Subcutaneous abdominal adipose tissue (tissue), 5 donors: ENCODE data around the gene DDX41.
A peak's percentile ranks its signal among the peaks of the same experiment; 100 is the strongest.

Experiments used
- H3K27ac ChIP-seq: one replicate; pipeline ENCODE4 v1.7.0; 2013; ENCODE audit warnings: low read depth, mild to moderate bottlenecking, inconsistent platforms, low read length, moderate library complexity
- H3K27me3 ChIP-seq, 5 donors: one replicate each; pipeline ENCODE4 v1.7.0; 2013; ENCODE audit warnings: low read length in 5 of 5, inconsistent platforms in 1 of 5; ENCODE audit not compliant: control insufficient read depth in 5 of 5, insufficient read depth in 4 of 5
- H3K36me3 ChIP-seq, 5 donors: one replicate each; pipeline ENCODE4 v1.7.0; 2013; ENCODE audit warnings: low read length in 5 of 5; ENCODE audit not compliant: control insufficient read depth in 5 of 5, insufficient read depth in 5 of 5
- H3K4me1 ChIP-seq, 5 donors: one replicate each; pipeline ENCODE4 v1.7.0; 2013; ENCODE audit warnings: low read length in 5 of 5, mild to moderate bottlenecking in 3 of 5, moderate library complexity in 1 of 5; ENCODE audit not compliant: control insufficient read depth in 5 of 5, insufficient read depth in 5 of 5
- H3K4me3 ChIP-seq, 5 donors: one replicate each; pipeline ENCODE4 v1.7.0; 2013; ENCODE audit warnings: low read length in 5 of 5, low read depth in 1 of 5
- H3K9ac ChIP-seq, 5 donors: one replicate each; pipeline ENCODE4 v1.7.0; 2013; ENCODE audit warnings: low read length in 5 of 5, mild to moderate bottlenecking in 4 of 5, moderate library complexity in 3 of 5
- H3K9me3 ChIP-seq, 5 donors: one replicate each; pipeline ENCODE4 v1.7.0; 2013; ENCODE audit warnings: low read length in 5 of 5; ENCODE audit not compliant: control insufficient read depth in 5 of 5
- donor health status: healthy.
- donor health status: healthy.
- donor health status: healthy.
- donor health status: healthy.
- donor health status: healthy.

Gene DDX41

DNA sequence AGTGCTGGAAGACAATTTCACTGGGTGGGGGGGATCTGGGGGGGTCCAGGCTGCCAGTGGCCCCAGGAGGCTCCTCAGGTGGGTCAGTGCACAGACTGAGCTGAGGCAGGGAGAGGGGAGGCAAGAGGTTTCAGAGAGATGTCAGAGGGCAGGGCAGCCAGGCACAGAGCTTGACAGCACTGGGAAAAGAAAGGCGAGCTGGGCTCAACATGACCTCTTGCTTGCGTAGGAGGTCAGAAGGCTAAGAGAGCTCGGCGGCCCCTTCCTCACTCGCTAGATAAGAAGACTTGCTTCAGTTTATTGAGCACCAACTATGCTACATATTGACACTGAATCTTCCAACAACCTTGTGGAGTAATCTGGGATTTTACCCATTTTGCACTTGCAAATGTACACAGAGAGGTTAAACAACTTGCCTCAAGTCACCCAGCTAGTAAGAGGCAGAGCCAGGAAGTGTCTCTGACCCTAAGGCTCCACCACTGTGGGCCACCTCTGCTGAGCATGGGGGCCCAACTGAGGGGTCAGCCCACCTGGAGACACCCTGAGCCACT is 22.9 kb downstream of the DDX41 start:
- Histone ChIP-seq H3K4me1 (peaks cover 0 to 50% (median 44%) of the 10 kb centered on the region in 5 donors), H3K4me3 (no peak overlapping the region), H3K9me3 (no peaks in the 10 kb centered on the region), H3K9ac (no peak overlapping the region), H3K27ac (peak overlapping the region; percentile 74), H3K27me3 (no peaks in the 10 kb centered on the region), H3K36me3 (peaks cover 0 to 38% (median 26%) of the 10 kb centered on the region in 5 donors)

DNA sequence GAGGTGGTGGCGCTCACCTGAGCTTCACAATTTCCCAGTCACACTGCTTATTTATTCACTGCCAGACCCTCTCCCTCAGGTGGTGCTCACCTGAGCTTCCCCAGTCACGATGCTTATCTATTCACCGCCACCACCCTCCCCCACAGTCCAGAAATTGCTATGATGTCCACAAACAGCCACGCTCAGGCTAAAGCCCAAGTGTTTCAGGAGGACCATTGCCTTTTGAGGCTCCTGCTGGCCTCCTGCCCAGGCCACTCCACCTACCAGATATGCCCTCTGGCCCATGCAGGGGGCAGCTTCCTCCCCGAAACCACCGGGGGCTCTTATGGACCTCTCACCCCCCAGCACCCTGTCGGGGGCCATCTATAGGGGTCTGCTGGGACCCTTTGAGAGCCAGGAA is 23.9 kb downstream of the DDX41 start:
- no peak overlapping the region for H3K9ac ChIP-seq
- no peaks in the 10 kb centered on the region for H3K9me3 ChIP-seq
- no peak overlapping the region for H3K27ac ChIP-seq
- no peaks in the 10 kb centered on the region for H3K27me3 ChIP-seq
- H3K4me3 ChIP-seq = no peak overlapping the region
- peaks cover 0 to 42% (median 37%) of the 10 kb centered on the region in 5 donors for H3K4me1 ChIP-seq
- peaks cover 0 to 48% (median 35%) of the 10 kb centered on the region in 5 donors for H3K36me3 ChIP-seq

DNA sequence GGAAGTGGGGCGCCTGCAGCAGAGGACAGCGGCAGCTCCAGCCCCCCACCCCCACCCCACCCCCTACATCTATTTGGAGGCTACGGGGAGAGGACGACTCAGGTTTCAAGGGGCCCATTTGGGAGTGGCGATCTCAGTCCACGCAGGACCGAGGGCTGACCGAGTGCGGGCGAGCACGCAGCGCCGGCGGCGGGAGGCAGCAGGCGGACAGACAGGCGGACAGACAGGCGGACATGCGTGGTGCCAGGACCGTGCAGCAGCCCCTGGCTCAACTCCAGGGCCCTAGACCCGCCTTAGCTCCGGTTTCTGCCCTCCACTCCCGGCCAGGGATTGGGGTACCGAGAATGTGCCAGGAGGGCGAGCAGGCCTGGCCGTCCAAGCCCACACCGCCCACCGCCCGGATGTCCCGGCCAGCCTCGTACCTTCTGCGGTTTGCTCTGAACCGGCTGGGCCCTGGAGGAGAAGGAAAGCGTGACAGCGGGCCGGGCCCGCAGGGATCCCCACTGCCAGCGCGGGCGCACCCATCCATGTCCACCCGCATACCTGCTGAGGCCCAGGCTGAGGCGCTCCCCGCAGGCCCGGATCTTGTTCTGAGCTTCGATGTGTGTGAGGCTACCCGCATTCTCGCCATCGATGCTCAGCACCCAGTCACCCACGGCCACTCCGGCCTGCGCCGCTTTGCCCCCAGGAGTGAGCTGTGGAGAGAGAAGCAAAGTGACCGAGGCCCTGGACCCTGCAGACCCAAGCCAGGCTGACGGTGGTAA is 24.6 kb downstream of the DDX41 start:
- peaks cover 0 to 55% (median 42%) of the 10 kb centered on the region in 5 donors for H3K36me3 ChIP-seq
- H3K27ac ChIP-seq = no peak overlapping the region
- no peaks in the 10 kb centered on the region for H3K27me3 ChIP-seq
- no peaks in the 10 kb centered on the region for H3K9me3 ChIP-seq
- peaks cover 0 to 40% (median 34%) of the 10 kb centered on the region in 5 donors for H3K4me1 ChIP-seq
- H3K9ac ChIP-seq = no peak overlapping the region
- H3K4me3 ChIP-seq = no peak overlapping the region

DNA sequence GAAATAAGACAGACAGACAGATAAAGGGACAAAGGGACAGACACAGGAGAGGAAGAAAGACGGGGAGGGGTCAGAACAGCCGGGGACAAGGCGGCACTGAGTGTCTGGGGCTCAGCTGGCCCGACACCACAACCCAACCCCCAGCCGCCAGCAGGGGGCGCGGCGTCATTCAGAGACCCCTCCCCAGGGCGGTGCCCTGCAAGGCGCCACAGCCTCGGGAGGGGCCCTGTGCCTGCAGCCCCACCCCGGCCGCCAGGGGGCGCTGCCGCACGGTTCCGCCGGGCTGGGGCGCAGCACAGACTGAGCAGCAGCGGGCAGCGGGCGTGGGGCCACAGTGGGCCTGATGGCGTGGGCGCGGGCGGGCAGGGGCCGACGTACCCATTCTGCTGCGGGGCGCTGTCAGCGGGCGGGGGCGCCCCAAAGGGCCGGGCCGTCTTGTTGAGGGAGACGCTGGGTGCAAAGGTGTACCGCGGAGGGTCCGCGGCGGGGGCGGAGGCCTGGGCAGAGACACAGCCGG is 25.3 kb downstream of the DDX41 start:
- H3K9ac ChIP-seq = no peak overlapping the region
- H3K36me3 ChIP-seq = peaks cover 0 to 57% (median 44%) of the 10 kb centered on the region in 5 donors
- H3K4me1 ChIP-seq = peaks cover 0 to 34% (median 28%) of the 10 kb centered on the region in 5 donors
- H3K27ac ChIP-seq = no peak overlapping the region
- no peaks in the 10 kb centered on the region for H3K9me3 ChIP-seq
- no peaks in the 10 kb centered on the region for H3K27me3 ChIP-seq
- H3K4me3 ChIP-seq = no peak overlapping the region

DNA sequence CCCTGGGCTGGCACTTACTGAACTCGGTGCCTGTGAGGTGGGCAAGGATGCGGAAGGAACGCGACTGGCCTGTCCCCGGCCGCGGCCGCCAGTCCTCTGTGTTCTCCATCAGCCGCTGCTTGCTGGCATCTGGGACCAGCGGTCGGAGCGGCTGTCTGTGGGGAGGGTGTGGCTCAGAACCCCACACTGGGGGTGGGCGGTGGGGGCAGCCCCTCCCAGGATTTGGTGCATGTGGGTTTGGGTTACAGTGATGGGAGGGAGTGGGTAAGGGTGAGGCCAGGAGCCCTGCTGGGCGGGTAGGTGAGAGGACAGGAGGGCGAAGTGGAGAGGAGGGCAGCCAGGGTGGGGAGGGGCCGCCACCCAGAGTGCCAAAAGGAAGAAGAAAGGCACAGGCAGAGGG is 25.8 kb downstream of the DDX41 start:
- Histone ChIP-seq H3K9ac (no peak overlapping the region), H3K27me3 (no peaks in the 10 kb centered on the region), H3K9me3 (no peaks in the 10 kb centered on the region), H3K36me3 (peaks cover 0 to 57% (median 48%) of the 10 kb centered on the region in 5 donors), H3K4me1 (peaks cover 0 to 29% (median 23%) of the 10 kb centered on the region in 5 donors), H3K27ac (no peak overlapping the region), H3K4me3 (no peak overlapping the region)

DNA sequence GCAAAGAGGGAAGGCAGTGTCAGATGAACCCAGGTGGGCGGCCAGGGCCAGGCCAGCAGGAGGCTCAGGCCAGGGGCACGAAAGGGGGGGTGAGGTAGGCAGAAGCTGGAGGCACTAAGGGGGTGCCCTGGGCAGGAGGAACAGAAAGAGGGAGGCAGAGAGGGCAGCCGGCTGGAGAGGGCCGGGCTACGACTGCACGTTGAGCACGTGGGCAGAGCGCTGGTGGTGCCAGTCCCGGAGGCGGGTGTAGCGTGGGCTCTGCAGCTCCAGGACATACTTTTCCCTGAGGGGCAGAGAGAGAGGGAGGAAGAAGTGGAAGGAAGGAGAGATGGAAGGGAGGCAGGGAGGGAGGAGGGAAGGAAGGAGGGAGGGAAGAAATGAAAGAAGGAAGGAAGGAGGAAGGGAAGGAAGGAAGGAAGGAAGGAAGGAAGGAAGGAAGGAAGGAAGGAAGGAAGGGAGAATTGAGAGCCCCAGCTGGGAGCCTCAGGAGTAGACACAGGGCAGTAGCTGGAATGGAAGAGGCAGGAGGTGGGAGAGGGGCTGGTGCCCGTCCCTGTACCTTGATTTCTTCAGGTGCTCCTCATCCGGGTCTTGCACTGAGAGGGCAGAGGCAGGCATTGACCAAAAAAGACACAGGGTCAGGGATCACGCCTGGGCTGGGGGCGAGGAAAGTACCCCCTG is 26.3 kb downstream of the DDX41 start:
- no peaks in the 10 kb centered on the region for H3K27me3 ChIP-seq
- H3K36me3 ChIP-seq = peaks cover 0 to 58% (median 51%) of the 10 kb centered on the region in 5 donors
- H3K4me3 ChIP-seq = no peak overlapping the region
- H3K4me1 ChIP-seq = peaks cover 0 to 24% (median 18%) of the 10 kb centered on the region in 5 donors
- H3K9me3 ChIP-seq = no peaks in the 10 kb centered on the region
- H3K27ac ChIP-seq = no peak overlapping the region
- no peak overlapping the region for H3K9ac ChIP-seq

DNA sequence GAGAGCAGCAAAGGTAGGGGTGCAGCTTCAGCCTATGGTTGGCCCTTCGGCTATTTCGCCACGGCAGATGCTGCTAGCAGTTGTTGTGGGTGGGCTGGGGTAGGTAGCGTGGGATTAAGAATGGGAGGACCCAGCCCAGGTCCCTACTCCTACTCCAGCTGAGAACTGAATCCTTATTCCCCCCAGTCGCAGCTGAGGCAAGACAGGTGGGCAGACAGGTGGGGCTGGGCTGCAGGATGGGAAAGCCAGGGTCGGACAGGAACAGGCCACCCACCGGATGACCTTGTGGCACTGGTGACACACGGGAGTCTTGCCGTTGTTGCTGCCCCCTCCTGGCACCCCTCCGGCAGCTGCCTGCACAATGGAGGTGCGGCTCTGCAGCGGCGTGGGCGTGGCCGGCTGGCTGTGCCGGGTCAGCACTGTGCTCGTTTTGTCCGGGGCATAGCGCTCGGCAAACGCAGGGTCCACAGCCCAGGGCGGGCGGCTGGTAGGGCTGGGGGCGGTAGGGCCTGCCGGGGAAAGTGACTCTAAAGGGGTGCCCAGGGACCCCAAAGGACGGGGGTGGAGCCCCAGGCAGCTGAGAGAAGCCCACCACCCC is 27.5 kb downstream of the DDX41 start:
- H3K27ac ChIP-seq = no peak overlapping the region
- H3K36me3 ChIP-seq = peaks cover 0 to 70% (median 58%) of the 10 kb centered on the region in 5 donors

DNA sequence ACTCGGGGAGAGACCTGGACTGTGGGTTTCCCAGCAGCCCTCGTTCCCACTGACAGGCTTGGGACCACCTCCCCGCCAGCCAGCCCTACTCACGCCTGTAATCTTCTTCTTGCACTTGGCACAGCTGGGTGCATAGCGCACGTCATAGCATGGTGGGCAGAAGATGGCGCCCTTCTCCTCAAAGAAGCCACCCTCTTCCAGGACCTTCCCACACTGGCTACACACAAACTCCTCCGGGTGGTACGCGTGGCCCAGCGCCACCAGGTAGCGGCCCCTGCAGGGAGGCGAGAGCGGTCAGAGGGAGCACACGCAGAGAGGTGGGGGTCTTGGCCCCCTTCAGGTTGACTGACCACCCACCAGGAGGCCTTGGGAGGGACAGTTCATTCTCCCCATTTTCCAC is 28.8 kb downstream of the DDX41 start:
- H3K27ac ChIP-seq = no peak overlapping the region
- no peak overlapping the region for H3K9ac ChIP-seq
- H3K4me3 ChIP-seq = no peak overlapping the region
- no peaks in the 10 kb centered on the region for H3K27me3 ChIP-seq
- H3K4me1 ChIP-seq = peaks cover 0 to 7% (median 0%) of the 10 kb centered on the region in 5 donors
- peaks cover 0 to 82% (median 68%) of the 10 kb centered on the region in 5 donors for H3K36me3 ChIP-seq
- no peaks in the 10 kb centered on the region for H3K9me3 ChIP-seq

More for the DNA sequence above, 27.5 kb downstream of the DDX41 start:
- Histone ChIP-seq H3K4me3 (no peak overlapping the region), H3K27me3 (no peaks in the 10 kb centered on the region), H3K9me3 (no peaks in the 10 kb centered on the region), H3K4me1 (peaks cover 0 to 11% (median 5%) of the 10 kb centered on the region in 5 donors), H3K9ac (no peak overlapping the region)

DNA sequence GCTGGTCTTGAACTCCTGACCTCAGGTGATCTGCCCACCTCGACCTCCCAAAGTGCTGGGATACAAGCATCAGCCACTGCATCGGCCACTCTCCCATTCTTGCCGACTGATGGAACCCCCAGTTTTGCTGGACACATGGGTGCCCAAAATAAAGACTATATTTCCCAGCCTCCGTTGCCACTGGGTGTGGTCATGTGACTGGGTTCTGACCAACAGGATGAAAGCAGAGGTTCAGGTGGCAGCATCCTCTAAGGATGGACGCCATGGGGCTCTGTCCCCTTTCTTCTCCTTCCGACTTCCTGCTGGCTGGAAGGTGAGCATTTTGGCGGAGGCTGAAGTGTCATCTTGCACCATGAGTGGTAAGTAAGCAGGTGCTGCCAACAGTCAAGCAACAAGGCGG is 29.6 kb downstream of the DDX41 start:
- Histone ChIP-seq H3K27ac (no peak overlapping the region), H3K4me1 (peaks cover 0 to 7% (median 0%) of the 10 kb centered on the region in 5 donors), H3K4me3 (no peak overlapping the region), H3K36me3 (peaks cover 0 to 75% (median 62%) of the 10 kb centered on the region in 5 donors), H3K9ac (no peak overlapping the region), H3K27me3 (no peaks in the 10 kb centered on the region), H3K9me3 (no peaks in the 10 kb centered on the region)
